Upper lobe of left lung (tissue), 6 donors: ENCODE measurements around the gene MIS18BP1. TPM values are rescaled to one million over a fixed set of nuclear protein-coding genes. Genes with fewer than 3 reads are reported as not detected.

Experiments used
- ATAC-seq, 2 donors: fragments of 200-7000 bp; cut with Tn5 transposase; one replicate each; pipeline ENCODE4 v1.9.1; 2022; ENCODE audit warnings: mild to moderate bottlenecking in 2 of 2, moderate library complexity in 2 of 2; ENCODE audit not compliant: low FRiP score in 2 of 2
- DNase-seq, 2 donors: peaks; one replicate each; pipeline ENCODE4 v3.0.0-alpha.2; 2019 to 2020
- H3K27ac ChIP-seq, 4 donors: fragments of 200-600 bp; sonication (generic); one replicate each; pipeline ENCODE4 v1.5.1; 2016 to 2019
- H3K27me3 ChIP-seq, 4 donors: fragments of 200-600 bp; sonication (generic); one replicate each; pipeline ENCODE4 v1.5.1; 2017 to 2019
- H3K36me3 ChIP-seq, 4 donors: fragments of 200-600 bp; sonication (generic); one replicate each; pipeline ENCODE4 v1.5.1; 2016 to 2019
- H3K4me1 ChIP-seq, 4 donors: fragments of 200-600 bp; sonication (generic); one replicate each; pipeline ENCODE4 v1.5.1; 2018 to 2019
- H3K4me3 ChIP-seq, 4 donors: fragments of 200-600 bp; sonication (generic); one replicate each; pipeline ENCODE4 v1.5.1; 2017 to 2019; ENCODE audit warnings: mild to moderate bottlenecking in 2 of 4, moderate library complexity in 1 of 4
- H3K9me3 ChIP-seq, 4 donors: fragments of 200-600 bp; sonication (generic); one replicate each; pipeline ENCODE4 v1.5.1; 2018 to 2019
- EP300 ChIP-seq, 4 donors: sonication (generic); formaldehyde crosslinking; IDR thresholded peaks; one replicate each; pipeline ENCODE4 v1.5.1; 2017; ENCODE audit warnings: antibody characterized with exemption in 4 of 4, control low read depth in 2 of 4
- POLR2A ChIP-seq, 4 donors: fragments of 450-650 bp; IDR thresholded peaks; one replicate each; pipeline ENCODE4 v1.5.1; 2016 to 2017; ENCODE audit warnings: antibody characterized with exemption in 4 of 4, mild to moderate bottlenecking in 2 of 4
- POLR2AphosphoS5 ChIP-seq, 2 donors: sonication (generic); formaldehyde crosslinking; IDR thresholded peaks; one replicate each; pipeline ENCODE4 v1.5.1; 2017; ENCODE audit warnings: antibody characterized with exemption in 2 of 2
- WGBS, 2 donors: methylation state at CpG; one replicate each; pipeline ENCODE4 v1.1.5; 2017 to 2018; 5-methylcytosine and 5-hydroxymethylcytosine counted together
- total RNA-seq, 6 donors: library from RNA; depleted of rRNA in 4 of 6; stranded (reverse); fragments of >200 nt in 4 of 6; gene quantifications; one replicate each; pipeline versions ENCODE4 v1.1.0 to v1.2.1, GENCODE V29; 2016 to 2021
- TF ChIP-seq, protein P1 (sequence below), 6 experiments: fragments of 450-650 bp in 4 of 6; fragments of 200-600 bp in 2 of 6; sonication (generic) in 2 of 6; IDR thresholded peaks; one replicate each; pipeline ENCODE4 v1.5.1; 2016 to 2019; ENCODE audit warnings: antibody characterized with exemption in 6 of 6
- donor health status: DM: no; HTN: no; CAD: no; lungs with moderate emphysema.
- donor health status: DM: no; HTN: yes; CAD: no; lungs with severe emphysema.

Gene MIS18BP1
- total RNA-seq, 6 donors from 2014 or later, result 19.2 to 58.7 (median 30.5) TPM

DNA sequence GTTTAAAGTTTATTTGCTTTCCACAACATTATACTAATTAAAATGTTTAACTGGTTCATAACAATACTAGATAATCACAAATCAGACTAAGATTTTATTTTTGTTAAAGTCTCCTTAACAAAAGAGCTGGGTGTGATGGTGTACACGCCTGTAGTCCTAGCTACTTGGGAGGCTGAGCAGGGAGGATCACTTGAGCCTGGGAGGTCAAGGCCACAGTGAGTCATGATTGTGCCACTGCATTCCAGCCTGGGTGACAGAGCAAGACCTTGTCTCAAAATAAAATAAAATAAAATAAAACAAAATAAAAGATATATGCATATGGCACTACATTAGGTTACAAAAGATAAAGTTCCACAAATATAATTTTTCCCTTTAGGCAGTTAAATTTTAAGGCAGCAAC, 5.6 kb downstream of the MIS18BP1 start:
- no peak overlapping the region for H3K4me3 ChIP-seq

DNA sequence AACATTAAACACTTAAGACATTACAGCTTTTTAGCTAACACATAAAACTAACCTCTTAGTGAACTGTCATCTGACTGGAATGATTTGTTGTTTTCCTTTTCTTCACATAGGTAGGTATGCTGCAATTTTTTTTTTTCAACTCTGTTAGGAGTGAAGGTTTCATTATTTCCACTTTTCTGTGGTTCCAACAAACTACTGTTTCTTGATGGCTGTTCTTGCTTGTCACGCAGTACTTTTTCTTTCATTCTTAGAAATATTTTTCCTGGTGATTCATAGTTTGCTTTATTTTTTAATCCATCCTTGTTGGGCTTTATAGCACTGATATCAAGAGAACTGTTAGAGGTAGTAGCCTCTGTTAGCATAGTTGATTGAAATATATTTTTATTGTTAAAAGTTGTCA, 6.3 kb downstream of the MIS18BP1 start:
- no peaks in the 10 kb centered on the region for H3K36me3 ChIP-seq

More for the DNA sequence above, 5.6 kb downstream of the MIS18BP1 start:
- Histone ChIP-seq H3K36me3 (no peaks in the 10 kb centered on the region), H3K9me3 (no peaks in the 10 kb centered on the region), H3K27me3 (no peaks in the 10 kb centered on the region), H3K4me1 (peaks cover 14 to 40% (median 23%) of the 10 kb centered on the region in 4 donors), H3K27ac (no peak overlapping the region)
- ATAC-seq, result no peak
- DNase-seq, result no peak
- 96 to 97% methylated on average over 1 of the region's 1 CpG for WGBS, 2 donors
- no peak for TF ChIP-seq POLR2A (IDR thresholded peaks at IDR 0.05)
- TF ChIP-seq POLR2AphosphoS5 (IDR thresholded peaks at IDR 0.05), result no peak
- TF ChIP-seq EP300 (IDR thresholded peaks at IDR 0.05), result no peak
- TF ChIP-seq, protein P1, sequence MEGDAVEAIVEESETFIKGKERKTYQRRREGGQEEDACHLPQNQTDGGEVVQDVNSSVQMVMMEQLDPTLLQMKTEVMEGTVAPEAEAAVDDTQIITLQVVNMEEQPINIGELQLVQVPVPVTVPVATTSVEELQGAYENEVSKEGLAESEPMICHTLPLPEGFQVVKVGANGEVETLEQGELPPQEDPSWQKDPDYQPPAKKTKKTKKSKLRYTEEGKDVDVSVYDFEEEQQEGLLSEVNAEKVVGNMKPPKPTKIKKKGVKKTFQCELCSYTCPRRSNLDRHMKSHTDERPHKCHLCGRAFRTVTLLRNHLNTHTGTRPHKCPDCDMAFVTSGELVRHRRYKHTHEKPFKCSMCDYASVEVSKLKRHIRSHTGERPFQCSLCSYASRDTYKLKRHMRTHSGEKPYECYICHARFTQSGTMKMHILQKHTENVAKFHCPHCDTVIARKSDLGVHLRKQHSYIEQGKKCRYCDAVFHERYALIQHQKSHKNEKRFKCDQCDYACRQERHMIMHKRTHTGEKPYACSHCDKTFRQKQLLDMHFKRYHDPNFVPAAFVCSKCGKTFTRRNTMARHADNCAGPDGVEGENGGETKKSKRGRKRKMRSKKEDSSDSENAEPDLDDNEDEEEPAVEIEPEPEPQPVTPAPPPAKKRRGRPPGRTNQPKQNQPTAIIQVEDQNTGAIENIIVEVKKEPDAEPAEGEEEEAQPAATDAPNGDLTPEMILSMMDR (IDR thresholded peaks at IDR 0.05), result no peak

DNA sequence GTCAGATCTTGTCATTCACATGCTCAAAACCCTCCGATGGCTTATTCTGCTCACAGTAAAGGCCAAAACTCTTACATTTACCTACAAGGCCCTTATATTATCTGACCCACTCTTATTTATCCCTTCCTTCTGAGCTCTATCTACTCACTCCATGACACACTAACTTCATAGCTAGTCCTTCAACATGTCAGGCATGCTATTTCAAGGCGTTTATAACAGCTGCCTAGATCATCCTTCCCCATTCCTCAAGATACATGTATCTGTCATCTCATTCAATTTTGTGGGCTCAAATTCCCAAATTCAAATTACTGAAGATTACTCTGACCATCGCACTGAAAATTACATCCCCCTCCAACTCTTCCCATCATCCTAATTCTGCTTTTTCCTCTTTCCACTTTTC, 6.9 kb downstream of the MIS18BP1 start:
- no peak overlapping the region for H3K27ac ChIP-seq
- peaks cover 0 to 3% (median 0%) of the 10 kb centered on the region in 4 donors for H3K36me3 ChIP-seq
- DNase-seq, result no peak
- no peaks in the 10 kb centered on the region for H3K9me3 ChIP-seq
- ATAC-seq, result no peak
- TF ChIP-seq POLR2A (IDR thresholded peaks at IDR 0.05) (no peak), POLR2AphosphoS5 (IDR thresholded peaks at IDR 0.05) (no peak), EP300 (IDR thresholded peaks at IDR 0.05) (no peak)
- TF ChIP-seq, protein P1 (IDR thresholded peaks at IDR 0.05), result no peak
- no peak overlapping the region for H3K4me3 ChIP-seq
- H3K27me3 ChIP-seq, result no peaks in the 10 kb centered on the region
- peaks cover 3 to 29% (median 14%) of the 10 kb centered on the region in 4 donors for H3K4me1 ChIP-seq
- WGBS, 2 donors, result 76 to 90% methylated on average over 3 of the region's 3 CpGs

More for the DNA sequence above, 6.3 kb downstream of the MIS18BP1 start:
- Histone ChIP-seq H3K27ac (no peak overlapping the region), H3K27me3 (no peaks in the 10 kb centered on the region), H3K4me1 (peaks cover 8 to 34% (median 19%) of the 10 kb centered on the region in 4 donors), H3K4me3 (no peak overlapping the region), H3K9me3 (no peaks in the 10 kb centered on the region)
- DNase-seq (no peak), ATAC-seq (no peak)
- WGBS, 2 donors, result 72 to 74% methylated on average over 1 of the region's 1 CpG
- TF ChIP-seq EP300 (IDR thresholded peaks at IDR 0.05) (no peak), POLR2AphosphoS5 (IDR thresholded peaks at IDR 0.05) (no peak), POLR2A (IDR thresholded peaks at IDR 0.05) (no peak)
- TF ChIP-seq, protein P1 (IDR thresholded peaks at IDR 0.05), result no peak

DNA sequence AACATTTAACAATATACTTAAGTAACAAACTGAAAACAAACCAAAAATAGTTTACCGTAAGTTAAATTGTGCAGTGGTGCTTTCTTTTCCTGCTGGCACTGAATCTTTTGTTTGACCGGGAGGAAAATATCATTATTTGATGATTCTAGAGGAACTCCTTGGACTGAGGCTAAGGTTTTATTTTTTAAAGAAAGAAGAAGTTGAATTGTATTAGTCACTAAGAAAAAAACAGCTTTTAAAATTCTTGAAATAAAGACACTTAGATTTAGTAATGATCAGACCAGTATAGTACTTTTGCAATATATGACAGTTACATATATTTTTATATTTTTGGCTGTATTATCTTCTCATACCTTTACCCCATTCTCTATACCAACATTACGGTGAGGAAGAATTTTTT, 10.3 kb downstream of the MIS18BP1 start:
- Histone ChIP-seq H3K36me3 (peaks cover 0 to 7% (median 1%) of the 10 kb centered on the region in 4 donors), H3K27me3 (no peaks in the 10 kb centered on the region), H3K27ac (no peak overlapping the region), H3K4me3 (no peak overlapping the region), H3K9me3 (no peaks in the 10 kb centered on the region), H3K4me1 (peaks cover 0 to 7% (median 0%) of the 10 kb centered on the region in 4 donors)
- DNase-seq (no peak), ATAC-seq (no peak)
- WGBS, 2 donors, result 63 to 67% methylated on average over 3 of the region's 3 CpGs
- TF ChIP-seq, protein P1 (IDR thresholded peaks at IDR 0.05), result no peak
- TF ChIP-seq EP300 (IDR thresholded peaks at IDR 0.05) (no peak), POLR2AphosphoS5 (IDR thresholded peaks at IDR 0.05) (no peak), POLR2A (IDR thresholded peaks at IDR 0.05) (no peak)

DNA sequence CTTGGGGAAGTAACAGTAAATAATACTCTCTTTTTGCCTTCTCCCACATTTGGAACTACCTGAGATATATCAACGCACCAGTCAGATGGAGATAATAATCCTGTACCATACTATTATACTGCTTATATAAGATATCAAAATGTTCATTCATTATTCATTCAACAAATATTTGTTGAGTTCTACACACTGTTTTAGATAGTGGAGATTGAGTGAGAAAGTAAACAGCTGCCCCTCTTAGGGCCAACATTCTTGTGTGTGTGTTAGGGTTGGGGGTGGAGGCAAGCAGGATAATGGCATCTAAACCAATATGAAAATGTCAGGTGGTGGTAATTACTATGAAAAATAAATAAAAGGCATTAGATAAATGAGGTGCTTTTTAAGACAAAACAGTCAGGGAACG, 14.0 kb downstream of the MIS18BP1 start:
- no peak for DNase-seq
- WGBS, 2 donors, result 71 to 92% methylated on average over 2 of the region's 2 CpGs
- Histone ChIP-seq H3K27ac (no peak overlapping the region), H3K4me1 (peaks cover 0 to 7% (median 0%) of the 10 kb centered on the region in 4 donors), H3K36me3 (peaks cover 0 to 12% (median 3%) of the 10 kb centered on the region in 4 donors), H3K9me3 (no peaks in the 10 kb centered on the region), H3K4me3 (no peak overlapping the region), H3K27me3 (no peaks in the 10 kb centered on the region)
- no peak for TF ChIP-seq POLR2A (IDR thresholded peaks at IDR 0.05)
- no peak for TF ChIP-seq POLR2AphosphoS5 (IDR thresholded peaks at IDR 0.05)
- TF ChIP-seq EP300 (IDR thresholded peaks at IDR 0.05), result no peak
- TF ChIP-seq, protein P1 (IDR thresholded peaks at IDR 0.05), result no peak
- ATAC-seq, result no peak
